GM21447 (cell line): Measurements from ENCODE around the gene IL1RAPL1.

ENCODE experiments used
- ATAC-seq: cut with Tn5 transposase; IDR thresholded peaks from one replicate; pipeline ENCODE4 v1.9.1; 2021; ENCODE audit not compliant: unreplicated experiment

IL1RAPL1 gene

DNA sequence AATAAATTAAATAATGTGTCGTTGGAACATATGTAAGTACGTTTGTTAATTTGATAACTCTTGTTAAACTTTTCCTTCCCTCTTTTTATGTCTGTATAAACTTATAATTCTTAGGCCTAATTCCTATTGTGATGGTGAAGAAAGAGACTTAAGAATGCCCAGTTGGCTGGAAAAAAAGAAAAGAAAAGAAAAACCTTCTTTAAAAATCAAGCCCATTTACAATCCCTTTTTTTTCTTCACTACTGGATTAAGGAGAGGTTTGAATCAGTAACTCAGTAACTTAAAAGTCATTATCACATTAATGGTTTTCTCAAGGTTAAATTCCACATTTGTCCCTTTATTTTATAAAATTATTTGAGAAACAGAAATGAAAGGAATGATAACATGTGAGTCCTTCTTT, 1374.8 kb downstream of the IL1RAPL1 start:
- no peak for ATAC-seq

DNA sequence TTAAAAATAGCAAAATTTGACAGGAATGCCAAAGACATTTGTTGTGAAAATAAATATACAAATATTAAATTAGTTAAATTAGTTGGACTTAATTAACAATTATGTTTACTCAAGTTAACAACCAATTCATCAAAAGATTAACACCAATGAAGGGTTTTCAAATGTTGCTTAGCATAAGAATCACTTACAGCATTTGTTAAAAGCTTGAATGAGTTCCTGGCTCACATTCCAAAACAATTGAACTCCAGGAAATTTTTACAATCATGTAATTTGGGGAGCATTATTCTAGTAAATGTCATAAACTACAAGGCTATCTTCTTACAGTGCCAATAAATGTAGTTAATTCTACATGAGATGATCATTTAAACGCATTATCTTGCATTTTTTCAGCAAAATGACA, 1378.4 kb downstream of the IL1RAPL1 start:
- no peak for ATAC-seq

DNA sequence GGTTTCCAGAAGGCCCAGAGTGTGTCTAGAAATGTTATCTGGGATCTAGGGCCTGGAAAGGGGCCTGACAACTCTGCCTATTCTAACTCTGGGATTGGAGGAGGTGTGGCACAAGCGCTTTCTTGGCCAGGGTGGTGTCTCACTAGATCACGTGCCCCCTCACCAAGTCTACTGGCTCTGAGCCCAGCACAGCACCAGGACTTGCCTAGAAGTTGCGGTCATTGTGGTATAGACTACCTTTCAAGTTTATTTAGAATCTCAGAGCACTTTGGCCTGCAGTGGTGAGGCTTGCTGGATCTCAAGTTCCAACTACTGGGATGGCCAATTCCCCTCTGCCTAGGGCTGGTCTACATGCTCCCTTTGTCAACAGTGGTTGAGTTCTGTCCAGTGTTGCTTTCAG, 1404.8 kb downstream of the IL1RAPL1 start:
- ATAC-seq: no peak

DNA sequence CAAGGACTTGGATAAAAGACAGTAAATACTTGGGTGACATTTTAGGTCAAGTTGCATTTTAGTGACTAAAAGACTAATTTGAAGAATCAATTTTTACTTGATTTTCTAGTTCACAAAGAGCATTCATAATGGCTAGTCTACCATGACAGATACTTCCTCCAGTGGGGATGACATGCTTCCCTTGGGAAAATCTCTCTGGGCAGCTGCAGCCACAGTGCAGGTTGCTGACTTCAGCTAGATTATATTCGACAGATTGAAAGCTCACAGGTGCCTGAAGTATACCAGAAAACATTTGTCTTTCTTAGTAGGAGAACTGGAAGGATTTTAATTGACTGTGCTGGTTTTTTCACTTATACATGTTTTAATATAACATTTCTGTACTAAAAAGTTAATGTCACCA, 1418.6 kb downstream of the IL1RAPL1 start:
- no peak for ATAC-seq
